ENCODE data around the gene GNG13. TPM values are rescaled to one million over a fixed set of nuclear protein-coding genes. Genes with fewer than 3 reads are reported as not detected.
"Not testable (repeated sequence)": the region's sequence is repeated elsewhere in the genome, so short reads cannot be mapped to it uniquely, and the experiment has no call there.

The GNG13 gene
- total RNA-seq, 1 donor from 2014 or later = 0.52 TPM

DNA sequence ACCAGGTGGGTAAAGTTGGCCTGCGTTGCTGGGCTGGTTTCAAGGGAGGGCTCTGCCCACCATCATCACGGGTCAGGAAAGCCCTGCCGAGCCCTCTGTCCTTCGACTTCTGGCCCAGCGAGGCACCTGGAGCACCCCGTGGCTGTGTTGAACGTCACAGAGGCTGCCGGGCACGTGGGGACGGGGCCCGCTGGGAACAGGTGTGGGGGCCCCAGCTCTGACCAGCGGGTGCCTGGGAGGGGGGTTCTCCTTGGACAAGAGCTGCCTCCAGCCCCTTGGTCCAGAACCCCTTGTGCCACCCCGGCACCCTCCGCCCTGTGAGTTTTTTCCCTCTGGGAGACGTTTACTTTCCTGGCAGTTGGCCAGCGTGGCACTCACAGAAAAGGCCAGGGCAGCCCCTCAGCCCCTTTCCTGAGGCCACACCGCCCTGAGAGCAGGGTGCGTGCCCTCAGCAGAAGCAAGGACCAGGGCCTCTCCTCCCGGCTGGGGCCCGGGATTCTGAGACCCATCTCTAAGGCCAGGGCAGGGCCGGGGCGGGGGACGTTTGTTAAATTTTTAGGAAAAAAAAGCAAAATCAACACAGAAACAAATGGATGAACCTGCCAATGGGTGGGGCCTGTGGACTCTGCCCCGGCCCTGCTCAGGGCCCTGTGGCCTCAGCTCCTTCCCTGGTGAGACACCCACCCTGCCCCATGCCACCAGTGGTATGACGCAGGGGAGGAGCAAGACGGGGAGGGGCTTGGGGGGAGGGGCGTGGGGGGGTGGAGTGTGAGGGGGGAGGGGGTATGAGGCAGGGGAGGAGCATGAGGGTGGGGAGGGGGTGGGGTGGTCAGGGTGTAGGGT, 31.3 kb upstream of the GNG13 start:
- DNase-seq (ENCODE audit: low spot score) = no peak

DNA sequence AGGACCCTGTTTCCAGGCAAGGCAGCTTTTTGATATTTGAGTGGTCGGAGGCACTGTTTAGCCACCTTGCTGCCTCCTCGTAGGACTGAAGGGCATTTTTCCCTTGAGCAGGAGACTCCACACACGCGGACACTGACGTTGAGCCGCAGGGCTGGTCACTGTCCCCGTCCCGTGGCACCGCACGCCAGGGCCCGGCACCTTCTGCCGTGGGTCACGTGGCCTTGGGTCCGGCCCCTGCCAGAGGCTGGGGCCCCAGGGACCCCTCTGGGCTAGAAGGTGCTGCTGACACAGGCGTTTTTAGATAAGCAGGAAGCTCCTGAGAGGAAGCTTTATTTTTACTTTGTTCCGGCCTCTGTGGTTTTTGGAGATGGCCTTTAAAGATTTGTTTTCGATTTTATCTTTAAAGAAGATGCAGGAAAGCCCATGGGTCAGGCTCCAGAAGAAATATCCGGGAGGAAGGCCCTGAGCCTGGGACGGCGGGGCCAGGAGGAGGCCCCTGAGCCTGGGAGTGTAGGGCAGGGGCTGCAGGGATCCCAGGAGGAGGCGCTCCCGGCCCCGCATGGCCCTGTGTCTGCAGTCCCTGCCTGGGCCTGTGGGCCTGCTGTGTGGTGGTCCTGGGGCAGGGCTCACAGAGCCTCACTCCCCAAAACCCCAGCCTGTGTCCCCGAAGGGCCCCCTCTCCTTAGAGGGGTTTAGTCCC, 30.5 kb upstream of the GNG13 start:
- no peak for DNase-seq (ENCODE audit: low spot score)

- DNase-seq (ENCODE audit: low spot score) = no peak
Observed at GRCh38 chr16:830107-830870, 29.8 kb upstream of the GNG13 start.

GRCh38 chr16:828891-829290, 28.4 kb upstream of the GNG13 start:
- DNase-seq (ENCODE audit: low spot score) = no peak

DNA sequence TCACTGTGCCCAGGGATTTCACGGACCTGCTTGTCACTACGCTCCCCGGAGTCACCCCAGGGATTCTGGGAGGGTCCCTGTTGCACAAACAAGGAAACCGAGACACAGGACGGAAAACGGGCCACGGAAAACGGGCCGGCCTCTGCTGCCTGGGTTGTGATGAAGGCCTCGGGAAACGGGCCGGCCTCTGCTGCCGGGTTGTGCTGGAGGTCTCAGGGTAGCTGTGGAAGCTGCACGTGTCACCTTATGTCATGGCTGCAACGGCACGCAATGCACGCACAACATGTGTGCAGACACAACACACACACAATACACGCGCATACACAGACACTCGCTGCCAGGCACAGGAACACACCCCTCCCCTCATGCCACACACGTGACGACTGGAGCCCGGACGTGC, 27.0 kb upstream of the GNG13 start:
- DNase-seq (ENCODE audit: low spot score) = no peak

- no peak for DNase-seq (ENCODE audit: low spot score)
Observed at GRCh38 chr16:825341-826061, 25.0 kb upstream of the GNG13 start.

DNA sequence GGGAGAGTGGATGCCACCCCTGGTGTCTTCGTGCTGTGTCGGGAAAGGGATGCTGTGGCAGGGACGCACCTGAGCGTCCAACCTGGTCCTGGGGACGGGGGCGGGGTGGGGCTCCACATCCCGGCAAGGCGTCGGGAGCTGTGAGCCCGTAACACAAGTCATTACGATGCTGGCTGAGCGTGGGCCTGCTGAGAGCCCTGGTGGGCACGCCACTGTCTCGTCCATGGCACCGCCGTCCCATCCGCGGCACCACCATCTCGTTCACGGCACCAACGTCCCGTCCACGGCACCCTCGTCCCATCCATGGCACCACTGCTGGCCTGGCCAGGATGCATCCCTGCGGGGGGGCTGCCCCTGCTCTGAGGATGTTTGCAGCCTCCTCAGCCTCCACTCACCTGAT, 24.1 kb upstream of the GNG13 start:
- no peak for DNase-seq (ENCODE audit: low spot score)

GRCh38 chr16:824194-824593, 23.7 kb upstream of the GNG13 start:
- DNase-seq (ENCODE audit: low spot score) = no peak

GRCh38 chr16:822909-823297, 22.4 kb upstream of the GNG13 start:
- no peak for DNase-seq (ENCODE audit: low spot score)

GRCh38 chr16:822174-822908, 21.8 kb upstream of the GNG13 start:
- no peak for DNase-seq (ENCODE audit: low spot score)

DNA sequence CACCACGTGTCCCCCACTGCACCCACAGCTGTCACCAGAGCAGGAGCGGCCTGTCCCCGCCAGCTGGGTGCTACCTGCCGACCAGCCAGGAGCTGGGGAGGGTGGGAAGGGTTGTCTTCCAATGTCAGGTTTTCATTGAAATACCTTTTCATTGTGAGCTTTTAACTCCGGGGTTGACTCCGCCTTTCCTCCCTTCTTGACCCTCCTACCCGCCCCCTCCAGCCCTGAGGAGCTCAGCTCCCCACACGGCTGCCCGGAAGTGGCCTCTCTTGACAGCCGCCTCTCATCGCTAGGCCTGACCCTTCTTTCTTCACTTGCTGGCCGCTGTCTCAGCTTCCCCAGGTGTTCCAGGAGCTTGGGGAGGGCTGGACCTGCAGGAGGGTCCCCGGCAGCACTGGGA, 21.2 kb upstream of the GNG13 start:
- no peak for DNase-seq (ENCODE audit: low spot score)

- DNase-seq (ENCODE audit: low spot score) = no peak
Observed at GRCh38 chr16:820748-821147, 20.2 kb upstream of the GNG13 start.

GRCh38 chr16:820044-820408, 19.5 kb upstream of the GNG13 start:
- DNase-seq (ENCODE audit: low spot score) = not testable (repeated sequence)

DNA sequence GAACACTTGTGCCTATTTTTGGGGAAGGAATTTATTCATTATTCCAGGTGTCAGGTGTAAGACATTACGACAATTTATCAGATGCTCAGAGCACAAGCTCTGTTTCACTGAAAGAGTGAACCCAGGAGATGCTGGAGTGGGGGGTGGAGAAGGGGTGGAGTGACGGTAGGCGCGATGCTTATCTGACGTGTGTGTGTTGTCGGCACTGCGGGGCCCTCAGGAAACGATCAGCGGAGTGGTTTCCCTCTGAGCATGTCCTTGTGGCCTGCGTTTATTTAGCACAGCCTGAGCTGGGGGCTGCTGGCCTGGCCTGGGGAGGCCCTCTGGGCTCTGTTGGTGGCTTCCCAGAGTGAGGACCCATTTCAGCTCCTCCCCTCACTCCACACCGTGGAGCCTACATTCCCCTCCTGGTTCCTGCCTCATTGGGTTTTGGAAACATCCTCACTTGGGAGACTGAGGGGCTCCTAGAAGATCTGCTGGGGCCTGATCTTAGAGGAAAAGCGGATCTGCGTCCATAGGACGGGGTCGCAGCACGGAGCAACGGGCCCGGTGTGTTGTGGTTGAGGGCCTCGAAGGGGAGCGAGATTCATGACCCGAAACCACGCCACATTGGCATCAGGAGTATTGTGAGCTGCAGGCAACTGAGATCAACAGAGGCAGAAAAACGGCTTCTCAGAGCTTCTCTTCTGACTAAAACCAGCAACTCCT, 19.0 kb upstream of the GNG13 start:
- DNase-seq (ENCODE audit: low spot score) = no peak

DNA sequence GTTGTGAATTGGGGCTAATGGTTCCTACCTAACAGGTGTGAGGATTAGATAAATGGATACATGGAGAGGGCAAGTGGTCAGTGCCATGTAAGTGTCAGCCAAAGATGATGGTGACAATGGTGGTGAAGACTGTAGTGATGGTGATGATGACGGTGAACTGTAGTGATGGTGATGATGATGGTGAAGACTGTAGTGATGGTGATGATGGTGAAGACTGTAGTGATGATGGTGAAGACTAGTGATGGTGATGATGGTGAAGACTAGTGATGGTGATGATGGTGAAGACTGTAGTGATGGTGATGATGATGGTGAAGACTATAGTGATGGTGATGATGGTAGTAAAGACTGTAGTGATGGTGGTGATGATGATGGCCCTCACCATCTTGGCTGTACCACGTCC, 18.1 kb upstream of the GNG13 start:
- no peak for DNase-seq (ENCODE audit: low spot score)

DNA sequence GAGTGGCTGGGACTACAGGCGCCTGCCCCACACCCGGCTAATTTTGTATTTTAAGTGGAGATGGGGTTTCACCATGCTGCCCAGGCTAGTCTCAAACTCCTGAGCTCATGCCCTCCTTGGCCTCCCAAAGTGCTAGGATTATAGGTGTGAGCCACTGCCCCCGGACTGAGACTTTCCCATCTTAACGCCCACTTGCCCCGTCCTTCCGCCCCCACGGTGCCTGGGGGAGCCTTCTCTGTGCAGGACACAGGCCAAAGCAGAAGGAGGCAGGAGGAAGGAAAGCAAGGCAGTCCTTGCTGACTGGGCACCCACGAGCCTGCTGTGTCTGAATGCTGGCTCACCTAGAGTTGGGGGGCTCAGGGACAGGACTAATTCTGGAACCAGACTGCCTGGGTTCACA, 17.6 kb upstream of the GNG13 start:
- no peak for DNase-seq (ENCODE audit: low spot score)

- DNase-seq (ENCODE audit: low spot score) = no peak
Observed at GRCh38 chr16:817001-817906, 16.7 kb upstream of the GNG13 start.

GRCh38 chr16:815861-816260, 15.3 kb upstream of the GNG13 start:
- no peak for DNase-seq (ENCODE audit: low spot score)

- DNase-seq (ENCODE audit: low spot score) = no peak
Observed at GRCh38 chr16:814974-815373, 14.4 kb upstream of the GNG13 start.

Measured in ureter (tissue), 1 donor.